ENCODE data around the gene VIL1. TPM values are rescaled to one million over a fixed set of nuclear protein-coding genes. Genes with fewer than 3 reads are reported as not detected.

Gene VIL1
- total RNA-seq, 1 experiment from 2014 or later: 4.2 TPM

GRCh38 chr2:218391202-218391601 lies 27.7 kb upstream of the VIL1 start:
- Histone ChIP-seq H2BK12ac (ENCODE audit: insufficient read length, low read depth, low read length) (no peak overlapping the region), H2AK5ac (ENCODE audit: insufficient read length, low read length) (no peak overlapping the region), H3K14ac (ENCODE audit: insufficient read depth, low read length) (no peak overlapping the region), H4K20me1 (ENCODE audit: control insufficient read depth, insufficient read depth, insufficient read length) (no peaks in the 10 kb centered on the region), H3K4me2 (ENCODE audit: insufficient read depth, insufficient read length, low read length) (no peak overlapping the region), H3K4me1 (ENCODE audit: insufficient read depth, low read length) (no peaks in the 10 kb centered on the region), H3K18ac (ENCODE audit: insufficient read length, low read depth, low read length) (no peak overlapping the region), H3K4ac (ENCODE audit: low read depth, low read length) (no peak overlapping the region), H3K23ac (ENCODE audit: insufficient read length, low read depth, low read length) (no peak overlapping the region), H3T11ph (ENCODE audit: low read length) (no peak overlapping the region), H2BK15ac (ENCODE audit: low read depth, low read length) (no peak overlapping the region), H2BK20ac (ENCODE audit: low read depth, low read length, poor library complexity, severe bottlenecking) (no peak overlapping the region), H4K8ac (replicated peaks; ENCODE audit: insufficient read length, low read depth, low read length) (no peak overlapping the region), H4K91ac (ENCODE audit: insufficient read length, low read depth, low read length) (no peak overlapping the region), H2BK120ac (ENCODE audit: low read depth, low read length, poor library complexity, severe bottlenecking) (no peak overlapping the region), H4K5ac (ENCODE audit: insufficient read length, low read depth, low read length) (no peak overlapping the region), H3K9ac (ENCODE audit: extremely low read depth, insufficient read length, low read length) (no peak overlapping the region), H3K79me2 (ENCODE audit: insufficient read depth, low read length) (no peaks in the 10 kb centered on the region), H3K79me1 (ENCODE audit: insufficient read depth, low read depth, low read length, poor library complexity, severe bottlenecking) (no peaks in the 10 kb centered on the region), H3K23me2 (ENCODE audit: insufficient read length, low read depth, low read length, poor library complexity, severe bottlenecking) (peaks cover 12% of the 10 kb centered on the region), H3K27me3 (ENCODE audit: insufficient read depth, low read length) (peaks cover 2% of the 10 kb centered on the region; the same call in 1 of the 2 replicates), H3K27ac (ENCODE audit: insufficient read length, low read depth, low read length) (no peak overlapping the region), H2AFZ (ENCODE audit: low read length) (no peak overlapping the region), H3K9me3 (ENCODE audit: control insufficient read depth, low read depth, low read length) (no peaks in the 10 kb centered on the region), H3K56ac (ENCODE audit: insufficient read length, low read depth, low read length) (no peak overlapping the region), H2BK5ac (ENCODE audit: insufficient read length, low read length) (no peak overlapping the region)
- DNase-seq: no peak
- H3K27me3 Mint-ChIP-seq (ENCODE audit: low read depth): peaks cover 38% of the 10 kb centered on the region
- H3K27ac Mint-ChIP-seq: no peak overlapping the region
- no peaks in the 10 kb centered on the region; a peak in 1 of 5 replicates for H3K9me3 Mint-ChIP-seq
- H3K4me3 Mint-ChIP-seq: no peak overlapping the region
- WGBS (ENCODE audit: extremely low coverage, insufficient read length, low lambda C conversion rate): no CpG with 5 or more reads among the region's 23 CpGs
- peaks cover 17 to 35% of the 10 kb centered on the region in 2 experiments for H3K4me1 Mint-ChIP-seq
- no peaks in the 10 kb centered on the region for H3K36me3 Mint-ChIP-seq (ENCODE audit: insufficient read depth in 1 of 3, low read depth in 3 of 3)
- TF ChIP-seq CTCF (conservative IDR thresholded peaks at IDR 0.05): no peak

All from H9 (cell line).